ENCODE results near the gene PDSS2. TPM values are rescaled to one million over a fixed set of nuclear protein-coding genes. Genes with fewer than 3 reads are reported as not detected.

Gene PDSS2
- total RNA-seq, 4 donors from 2014 or later = 6.5 to 12.2 (median 9.0) TPM

GRCh38 chr6:107230024-107230423 lies 229.3 kb downstream of the PDSS2 start:
- Histone ChIP-seq H3K27me3 (no peaks in the 10 kb centered on the region), H3K27ac (no peak overlapping the region), H3K4me1 (no peaks in the 10 kb centered on the region), H3K36me3 (peaks cover 0 to 11% of the 10 kb centered on the region in 2 donors), H3K9me3 (no peaks in the 10 kb centered on the region), H3K4me3 (no peak overlapping the region)
- ATAC-seq = no peak
- TF ChIP-seq EP300 (IDR thresholded peaks at IDR 0.05) (no peak), POLR2AphosphoS5 (IDR thresholded peaks at IDR 0.05) (no peak), POLR2A (IDR thresholded peaks at IDR 0.05) (no peak), CTCF (IDR thresholded peaks at IDR 0.05) (no peak)
- WGBS, 2 donors (ENCODE audit: low coverage in 1 of 2) = 95% methylated on average over 2 of the region's 2 CpGs; no CpG with 5 or more reads in 1 of the 2 donors

- Histone ChIP-seq H3K27me3 (no peaks in the 10 kb centered on the region), H3K4me1 (no peaks in the 10 kb centered on the region), H3K4me3 (no peak overlapping the region), H3K9me3 (no peaks in the 10 kb centered on the region), H3K27ac (no peak overlapping the region), H3K36me3 (peaks cover 0 to 11% of the 10 kb centered on the region in 2 donors)
- WGBS, 2 donors (ENCODE audit: low coverage in 1 of 2) = 92 to 93% methylated on average over 1 of the region's 1 CpG
- TF ChIP-seq POLR2AphosphoS5 (IDR thresholded peaks at IDR 0.05) = no peak
- no peak for TF ChIP-seq EP300 (IDR thresholded peaks at IDR 0.05)
- no peak for TF ChIP-seq CTCF (IDR thresholded peaks at IDR 0.05)
- TF ChIP-seq POLR2A (IDR thresholded peaks at IDR 0.05) = no peak
- ATAC-seq = no peak
Observed at GRCh38 chr6:107228754-107229153, 230.6 kb downstream of the PDSS2 start.

- ATAC-seq = no peak
- TF ChIP-seq POLR2AphosphoS5 (IDR thresholded peaks at IDR 0.05) (no peak), POLR2A (IDR thresholded peaks at IDR 0.05) (no peak), CTCF (IDR thresholded peaks at IDR 0.05) (no peak), EP300 (IDR thresholded peaks at IDR 0.05) (no peak)
- 88 to 100% methylated on average over 1 to 2 of the region's 2 CpGs for WGBS, 2 donors (ENCODE audit: low coverage in 1 of 2)
Observed at GRCh38 chr6:107221519-107221918, 237.8 kb downstream of the PDSS2 start.

GRCh38 chr6:107219851-107220250 lies 239.5 kb downstream of the PDSS2 start:
- 97% methylated on average over 4 of the region's 4 CpGs for WGBS, 2 donors (ENCODE audit: low coverage in 1 of 2)
- Histone ChIP-seq H3K27me3 (no peaks in the 10 kb centered on the region), H3K9me3 (no peaks in the 10 kb centered on the region), H3K4me3 (no peak overlapping the region), H3K27ac (no peak overlapping the region), H3K36me3 (no peaks in the 10 kb centered on the region), H3K4me1 (no peaks in the 10 kb centered on the region)
- no peak for TF ChIP-seq POLR2AphosphoS5 (IDR thresholded peaks at IDR 0.05)
- TF ChIP-seq CTCF (IDR thresholded peaks at IDR 0.05) = no peak
- TF ChIP-seq POLR2A (IDR thresholded peaks at IDR 0.05) = no peak
- TF ChIP-seq EP300 (IDR thresholded peaks at IDR 0.05) = no peak
- ATAC-seq = no peak

More at GRCh38 chr6:107221519-107221918, 237.8 kb downstream of the PDSS2 start:
- Histone ChIP-seq H3K4me3 (no peak overlapping the region), H3K4me1 (no peaks in the 10 kb centered on the region), H3K27ac (no peak overlapping the region), H3K36me3 (no peaks in the 10 kb centered on the region), H3K27me3 (no peaks in the 10 kb centered on the region), H3K9me3 (no peaks in the 10 kb centered on the region)

GRCh38 chr6:107218142-107218541 lies 241.2 kb downstream of the PDSS2 start:
- no peak for ATAC-seq
- Histone ChIP-seq H3K4me3 (no peak overlapping the region), H3K9me3 (no peaks in the 10 kb centered on the region), H3K27ac (no peak overlapping the region), H3K4me1 (no peaks in the 10 kb centered on the region), H3K27me3 (no peaks in the 10 kb centered on the region), H3K36me3 (no peaks in the 10 kb centered on the region)
- no peak for TF ChIP-seq POLR2A (IDR thresholded peaks at IDR 0.05)
- no peak for TF ChIP-seq EP300 (IDR thresholded peaks at IDR 0.05)
- TF ChIP-seq POLR2AphosphoS5 (IDR thresholded peaks at IDR 0.05) = no peak
- TF ChIP-seq CTCF (IDR thresholded peaks at IDR 0.05) = no peak
- WGBS, 2 donors (ENCODE audit: low coverage in 1 of 2) = 50 to 100% methylated on average over 1 to 2 of the region's 2 CpGs

Data from gastroesophageal sphincter (tissue), 4 donors.